Measurements from ENCODE around the gene DAW1.

GRCh38 chr2:227865291-227865690 lies 6.1 kb upstream of the DAW1 start:
- TF ChIP-seq, protein P1, sequence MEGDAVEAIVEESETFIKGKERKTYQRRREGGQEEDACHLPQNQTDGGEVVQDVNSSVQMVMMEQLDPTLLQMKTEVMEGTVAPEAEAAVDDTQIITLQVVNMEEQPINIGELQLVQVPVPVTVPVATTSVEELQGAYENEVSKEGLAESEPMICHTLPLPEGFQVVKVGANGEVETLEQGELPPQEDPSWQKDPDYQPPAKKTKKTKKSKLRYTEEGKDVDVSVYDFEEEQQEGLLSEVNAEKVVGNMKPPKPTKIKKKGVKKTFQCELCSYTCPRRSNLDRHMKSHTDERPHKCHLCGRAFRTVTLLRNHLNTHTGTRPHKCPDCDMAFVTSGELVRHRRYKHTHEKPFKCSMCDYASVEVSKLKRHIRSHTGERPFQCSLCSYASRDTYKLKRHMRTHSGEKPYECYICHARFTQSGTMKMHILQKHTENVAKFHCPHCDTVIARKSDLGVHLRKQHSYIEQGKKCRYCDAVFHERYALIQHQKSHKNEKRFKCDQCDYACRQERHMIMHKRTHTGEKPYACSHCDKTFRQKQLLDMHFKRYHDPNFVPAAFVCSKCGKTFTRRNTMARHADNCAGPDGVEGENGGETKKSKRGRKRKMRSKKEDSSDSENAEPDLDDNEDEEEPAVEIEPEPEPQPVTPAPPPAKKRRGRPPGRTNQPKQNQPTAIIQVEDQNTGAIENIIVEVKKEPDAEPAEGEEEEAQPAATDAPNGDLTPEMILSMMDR (conservative IDR thresholded peaks at IDR 0.05), result no peak
- TF ChIP-seq EZH2 (IDR thresholded peaks at IDR 0.05; ENCODE audit: low read depth), result no peak
